ENCODE measurements around the gene MAN1A1. TPM values are rescaled to one million over a fixed set of nuclear protein-coding genes. Genes with fewer than 3 reads are reported as not detected.

The MAN1A1 gene
- total and polyA plus RNA-seq, 2 experiments from 2014 or later = 2.0 to 8.7 TPM

GRCh38 chr6:119138906-119139541, 210.5 kb downstream of the MAN1A1 start:
- Histone ChIP-seq H3K27me3 (ENCODE audit: insufficient read depth) (no peaks in the 10 kb centered on the region), H3K79me2 (replicated peaks; ENCODE audit: insufficient read depth) (no peaks in the 10 kb centered on the region), H3K4me1 (ENCODE audit: insufficient read depth) (peaks cover 13% of the 10 kb centered on the region), H4K20me1 (replicated peaks; ENCODE audit: insufficient read depth) (no peaks in the 10 kb centered on the region), H2AFZ (peak overlapping the region; percentile 29), H3F3A (replicated peaks; ENCODE audit: low read depth) (no peaks in the 10 kb centered on the region), H3K27ac (ENCODE audit: low read depth) (no peak overlapping the region), H3K9me2 (ENCODE audit: insufficient read depth) (no peaks in the 10 kb centered on the region), H3K4me2 (no peak overlapping the region), H3K4me3 (no peak overlapping the region), H3K36me3 (ENCODE audit: insufficient read depth) (no peaks in the 10 kb centered on the region)
- ATAC-seq = no peak; the same call in 2 of the 3 replicates
- Mint-ChIP-seq H3K27me3 (ENCODE audit: insufficient read depth, low read depth, poor library complexity) (peaks cover 4% of the 10 kb centered on the region), H3K9me3 (0 out of 3 replicates have a peak, but pooled peaks cover 3% of the 10 kb centered on the region), H3K4me3 (no peak overlapping the region), H3K27ac (no peak overlapping the region), H3K4me1 (peaks cover 18% of the 10 kb centered on the region), H3K36me3 (ENCODE audit: low read depth) (0 out of 3 replicates have a peak, but pooled peaks cover 2% of the 10 kb centered on the region)
- DNase-seq (ENCODE audit: low spot score) = no peak
- TF ChIP-seq NANOG (IDR thresholded peaks at IDR 0.05; ENCODE audit: borderline replicate concordance) = no peak
- TF ChIP-seq ETS1 (IDR thresholded peaks at IDR 0.05) = no peak
- no peak for TF ChIP-seq JUNB (IDR thresholded peaks at IDR 0.05; ENCODE audit: unreplicated experiment)
- no peak for TF ChIP-seq STAT1 (IDR thresholded peaks at IDR 0.05; ENCODE audit: unreplicated experiment)
- no peak for TF ChIP-seq EZH2 (IDR thresholded peaks at IDR 0.05; ENCODE audit: low read depth, unreplicated experiment)
- TF ChIP-seq REST (IDR thresholded peaks at IDR 0.05; ENCODE audit: unreplicated experiment) = no peak
- TF ChIP-seq POLR2AphosphoS5 (IDR thresholded peaks at IDR 0.05; ENCODE audit: low read depth) = no peak

GRCh38 chr6:119137194-119138072, 212.1 kb downstream of the MAN1A1 start:
- Histone ChIP-seq H4K20me1 (replicated peaks; ENCODE audit: insufficient read depth) (no peaks in the 10 kb centered on the region), H3K4me1 (ENCODE audit: insufficient read depth) (peaks cover 13% of the 10 kb centered on the region), H2AFZ (no peak overlapping the region), H3K27me3 (ENCODE audit: insufficient read depth) (no peaks in the 10 kb centered on the region), H3K4me3 (no peak overlapping the region), H3K9me2 (ENCODE audit: insufficient read depth) (no peaks in the 10 kb centered on the region), H3K36me3 (ENCODE audit: insufficient read depth) (no peaks in the 10 kb centered on the region), H3K4me2 (no peak overlapping the region), H3K27ac (ENCODE audit: low read depth) (no peak overlapping the region), H3K79me2 (replicated peaks; ENCODE audit: insufficient read depth) (no peaks in the 10 kb centered on the region), H3F3A (replicated peaks; ENCODE audit: low read depth) (no peaks in the 10 kb centered on the region)
- ATAC-seq = no peak
- Mint-ChIP-seq H3K27ac (no peak overlapping the region), H3K36me3 (ENCODE audit: low read depth) (no peaks in the 10 kb centered on the region), H3K4me3 (no peak overlapping the region), H3K27me3 (ENCODE audit: insufficient read depth, low read depth, poor library complexity) (peaks cover 4% of the 10 kb centered on the region), H3K9me3 (no peaks in the 10 kb centered on the region), H3K4me1 (peaks cover 19% of the 10 kb centered on the region)
- no peak for DNase-seq (ENCODE audit: low spot score)
- no peak for TF ChIP-seq ETS1 (IDR thresholded peaks at IDR 0.05)
- no peak for TF ChIP-seq CREB1 (CRISPR knock-in tag; IDR thresholded peaks at IDR 0.05; ENCODE audit: low read depth)
- no peak for TF ChIP-seq ZNF114 (CRISPR knock-in tag; IDR thresholded peaks at IDR 0.05)
- TF ChIP-seq EZH2phosphoT487 (IDR thresholded peaks at IDR 0.05; ENCODE audit: unreplicated experiment) = no peak
- no peak for TF ChIP-seq POLR2AphosphoS5 (IDR thresholded peaks at IDR 0.05; ENCODE audit: low read depth)
- TF ChIP-seq NANOG (IDR thresholded peaks at IDR 0.05; ENCODE audit: borderline replicate concordance) = no peak
- no peak for TF ChIP-seq JUNB (IDR thresholded peaks at IDR 0.05; ENCODE audit: unreplicated experiment)
- no peak for TF ChIP-seq STAT1 (IDR thresholded peaks at IDR 0.05; ENCODE audit: unreplicated experiment)
- no peak for TF ChIP-seq EZH2 (IDR thresholded peaks at IDR 0.05; ENCODE audit: low read depth, unreplicated experiment)
